C1 segment of cervical spinal cord (tissue), 14 donors: ENCODE results near the gene MIS18A.
"Not testable (repeated sequence)": the region's sequence is repeated elsewhere in the genome, so short reads cannot be mapped to it uniquely, and the experiment has no call there.

Experiments
- DNase-seq, 14 donors: peaks; one replicate each; lab custom pipeline; 2025; lab: John Stamatoyannopoulos, UW

Gene MIS18A

GRCh38 chr21:32306021-32306780, 27.4 kb upstream of the MIS18A start:
- peak in 13 of 14 donors; percentile 11 to 88 (median 59) for DNase-seq

- no peak for DNase-seq
Measured at GRCh38 chr21:32304998-32305397, 26.1 kb upstream of the MIS18A start.

- DNase-seq: no peak
Measured at GRCh38 chr21:32303385-32303784, 24.5 kb upstream of the MIS18A start.

DNA sequence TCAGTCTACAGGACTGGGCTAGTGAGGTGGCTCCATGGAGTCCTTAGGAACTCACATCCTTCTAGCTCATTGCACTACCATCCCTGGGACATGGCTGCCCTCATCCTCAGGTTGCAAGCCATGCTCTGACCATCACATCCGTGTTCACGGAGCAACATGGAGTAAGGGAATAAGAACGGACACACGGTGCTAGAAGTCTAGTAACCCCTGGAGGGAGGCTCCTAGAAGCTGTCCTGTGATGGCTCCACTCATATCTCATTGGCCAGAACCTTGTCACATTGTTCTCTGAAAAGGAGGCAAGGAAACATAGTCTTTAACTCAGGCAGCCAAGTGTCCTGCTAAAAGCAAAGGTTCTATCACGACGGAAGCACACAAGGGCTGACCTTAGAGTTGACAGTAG, 23.7 kb upstream of the MIS18A start:
- DNase-seq: no peak

- DNase-seq: no peak
Measured at GRCh38 chr21:32301596-32301995, 22.7 kb upstream of the MIS18A start.

DNA sequence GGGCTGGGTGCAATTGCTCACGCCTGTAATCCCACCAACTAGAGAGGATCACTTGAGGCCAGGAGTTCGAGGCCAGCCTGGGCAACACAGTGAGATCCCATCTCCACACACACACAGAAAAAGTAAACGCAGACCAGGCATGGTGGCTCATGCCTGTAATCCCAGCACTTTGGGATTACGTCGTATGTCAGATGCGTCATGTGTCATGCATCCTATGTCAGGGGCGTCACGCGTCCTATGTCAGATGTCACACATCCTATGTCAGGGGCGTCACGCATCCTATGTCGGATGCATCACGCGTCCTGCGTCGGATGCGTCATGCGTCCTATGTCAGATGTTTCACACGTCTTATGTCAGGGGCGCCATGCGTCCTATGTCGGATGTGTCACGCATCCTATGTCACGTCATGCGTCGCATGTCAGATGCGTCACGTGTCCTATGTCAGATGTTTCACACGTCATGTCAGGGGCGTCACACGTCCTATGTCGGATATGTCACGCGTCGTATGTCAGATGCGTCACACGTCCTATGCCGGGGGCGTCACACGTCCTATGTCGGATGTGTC, 21.4 kb upstream of the MIS18A start:
- no peak for DNase-seq

GRCh38 chr21:32299695-32300094, 20.8 kb upstream of the MIS18A start:
- DNase-seq: no peak

DNA sequence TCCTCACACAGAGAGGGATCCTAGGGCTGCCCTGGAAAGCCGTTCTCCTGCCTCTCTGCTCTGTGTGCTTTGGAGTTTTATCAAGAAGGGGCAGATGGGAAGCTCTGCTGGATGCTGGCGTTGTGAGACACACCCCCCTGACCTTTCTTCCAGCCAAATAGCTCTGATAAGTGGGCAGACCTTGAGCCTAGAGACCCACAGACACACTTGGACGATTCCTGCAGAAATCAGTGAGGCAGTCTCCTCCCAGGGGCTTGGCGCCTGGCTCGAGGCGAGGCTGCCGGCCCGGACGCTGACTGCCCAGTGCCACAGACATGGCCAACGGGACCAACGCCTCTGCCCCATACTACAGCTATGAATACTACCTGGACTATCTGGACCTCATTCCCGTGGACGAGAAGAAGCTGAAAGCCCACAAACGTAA, 19.8 kb upstream of the MIS18A start, which contains the start of gene MRAP:
Gene MRAP (plus strand): TSS at position 198 of the 424 bp plus-strand sequence. CDS start 117 bp downstream, at position 315.
- peak in 1 of 14 donors; percentile 82 for DNase-seq

- DNase-seq: no peak
Measured at GRCh38 chr21:32298148-32298559, 19.3 kb upstream of the MIS18A start.

DNA sequence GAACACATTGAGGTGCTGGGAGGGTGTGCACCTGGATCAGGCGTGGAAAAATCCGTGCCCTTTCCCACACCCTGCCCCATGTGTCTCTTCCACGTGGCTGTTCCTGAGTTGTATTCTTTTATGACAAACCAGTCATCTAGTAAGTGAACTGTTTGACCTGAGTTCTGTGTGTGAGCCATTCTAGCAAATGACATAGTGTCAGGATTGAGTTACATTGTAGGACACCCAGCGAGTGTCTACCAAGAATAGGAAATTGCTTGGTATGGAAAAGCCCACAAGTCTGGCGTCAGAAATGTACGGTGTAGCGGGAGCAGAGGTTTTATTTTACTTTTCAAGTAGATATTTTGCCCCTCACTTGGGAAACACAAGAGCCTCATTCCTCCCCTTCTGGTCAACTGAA, 18.6 kb upstream of the MIS18A start:
- no peak for DNase-seq

DNA sequence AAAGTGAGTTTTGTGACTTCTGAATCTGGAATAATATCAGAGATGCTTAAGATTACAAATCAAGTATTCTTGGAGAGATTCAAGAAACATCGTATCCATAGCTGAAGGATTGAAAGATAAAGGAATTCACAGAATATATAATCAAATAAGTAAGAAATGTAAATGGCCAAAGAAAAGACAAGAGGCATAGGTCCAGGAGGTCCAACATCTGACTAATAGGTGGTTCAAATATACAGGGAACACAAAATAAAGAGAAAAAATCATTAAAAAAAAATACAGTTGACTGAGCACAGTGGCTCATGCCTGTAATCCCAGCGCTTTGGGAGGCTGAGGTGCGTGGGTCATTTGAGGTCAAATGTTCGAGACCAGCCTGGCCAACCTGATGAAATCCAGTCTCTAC, 6.6 kb upstream of the MIS18A start:
- DNase-seq: no peak

- DNase-seq: no peak
Measured at GRCh38 chr21:32282992-32283391, 4.1 kb upstream of the MIS18A start.

DNA sequence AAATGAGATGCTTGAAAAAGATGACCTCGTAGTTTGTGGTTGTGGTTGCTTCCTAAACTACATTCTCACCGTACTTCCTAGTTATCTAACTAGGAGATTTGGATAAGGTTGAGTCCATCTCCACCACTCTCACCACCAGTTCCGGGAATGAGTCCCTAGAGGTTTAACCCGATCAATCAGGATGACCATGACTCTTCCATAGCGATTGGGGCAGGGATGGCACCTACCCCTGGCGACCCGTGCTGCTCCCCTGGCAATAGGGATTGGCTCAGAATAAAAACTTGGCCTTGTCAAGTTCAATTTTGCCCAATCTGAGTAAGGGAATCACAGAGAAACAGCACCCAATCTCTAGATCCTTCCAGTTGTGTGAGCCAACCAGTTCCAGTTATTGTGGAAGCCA, 2.7 kb upstream of the MIS18A start:
- no peak for DNase-seq

- no peak for DNase-seq
Measured at GRCh38 chr21:32279377-32279680, 480 bp upstream of the MIS18A start.

GRCh38 chr21:32278103-32278502, 746 bp downstream of the MIS18A start:
- DNase-seq: no peak

- DNase-seq: no peak
Measured at GRCh38 chr21:32276671-32277070, 2.2 kb downstream of the MIS18A start.

DNA sequence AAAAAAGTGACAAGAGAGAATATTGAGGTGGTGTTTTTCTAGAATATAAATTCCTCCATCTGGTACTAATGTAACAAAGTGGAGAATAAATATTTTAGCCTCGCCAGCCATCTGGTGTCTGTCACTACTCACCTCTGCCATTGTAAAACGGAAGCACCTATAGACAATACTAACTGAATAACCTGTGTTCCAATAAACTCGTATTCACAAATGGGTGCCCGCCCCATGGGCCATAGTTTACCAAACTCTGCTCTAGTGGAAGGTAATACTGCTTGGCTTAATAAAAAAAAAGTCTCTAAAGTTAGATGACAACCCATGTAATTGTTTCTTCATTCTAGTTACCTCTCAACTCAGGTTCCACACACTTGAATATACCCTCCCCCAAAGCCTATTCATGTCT, 8.1 kb downstream of the MIS18A start:
- no peak for DNase-seq

DNA sequence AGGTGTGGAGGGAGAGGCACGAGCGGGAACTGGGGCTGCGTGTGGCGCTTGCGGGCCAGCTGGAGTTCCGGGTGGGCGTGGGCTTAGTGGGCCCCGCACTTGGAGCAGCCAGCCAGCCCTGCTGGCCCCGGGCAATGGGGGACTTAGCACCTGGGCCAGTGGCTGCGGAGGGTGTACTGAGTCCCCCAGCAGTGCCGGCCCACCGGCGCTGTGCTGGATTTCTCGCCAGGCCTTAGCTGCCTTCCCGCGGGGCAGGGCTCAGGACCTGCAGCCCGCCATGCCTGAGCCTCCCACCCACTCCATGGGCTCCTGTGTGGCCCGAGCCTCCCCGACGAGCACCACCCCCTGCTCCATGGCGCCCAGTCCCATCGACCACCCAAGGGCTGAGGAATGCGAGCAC, 13.5 kb downstream of the MIS18A start:
- not testable (repeated sequence) for DNase-seq

- DNase-seq: no peak
Measured at GRCh38 chr21:32261929-32262328, 16.9 kb downstream of the MIS18A start.

GRCh38 chr21:32260130-32260529, 18.7 kb downstream of the MIS18A start:
- DNase-seq: no peak

GRCh38 chr21:32258786-32259048, 20.1 kb downstream of the MIS18A start:
- DNase-seq: not testable (repeated sequence)

DNA sequence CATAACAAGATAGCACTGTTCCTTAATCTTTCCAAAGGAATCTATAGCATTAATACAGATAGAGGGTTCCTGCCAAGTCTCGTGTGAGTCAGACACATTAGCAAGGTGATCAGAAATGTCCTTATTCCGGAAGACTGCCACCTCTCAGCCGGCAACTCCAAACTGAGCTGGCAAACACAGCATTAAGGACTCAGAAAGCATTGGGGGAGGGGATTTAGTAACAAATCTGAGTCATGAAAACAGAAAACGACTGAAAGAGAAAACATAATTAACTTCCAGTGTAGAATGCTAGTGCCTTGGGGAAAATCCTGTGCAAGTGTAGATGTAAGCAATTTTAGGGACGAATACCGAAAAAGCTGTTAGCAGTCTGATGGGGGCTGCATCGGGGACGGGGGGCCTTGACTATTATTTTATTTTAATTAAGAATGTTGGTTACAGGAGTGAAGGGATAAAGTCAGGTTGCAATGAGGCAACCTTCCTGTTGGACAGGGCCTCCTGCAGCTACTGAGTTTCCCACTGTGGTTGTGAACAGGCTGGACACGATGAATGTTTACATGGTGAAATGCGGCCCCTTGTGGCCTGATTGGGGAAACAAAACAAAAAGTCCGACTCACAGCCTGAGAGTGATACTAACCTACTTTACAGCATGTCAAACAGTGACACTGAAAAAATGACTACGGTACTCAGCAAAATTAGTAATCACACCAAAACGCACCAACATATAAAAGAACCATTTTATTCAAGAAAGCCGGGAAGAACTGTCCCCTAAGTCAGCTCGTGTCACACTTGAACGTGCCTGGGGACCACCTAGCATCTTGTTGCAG, 20.7 kb downstream of the MIS18A start:
- DNase-seq: peak in 13 of 14 donors; percentile 2 to 60 (median 36)
